HUES6 (cell line): ENCODE results near the gene SFXN5.
"Not testable (repeated sequence)": the region's sequence is repeated elsewhere in the genome, so short reads cannot be mapped to it uniquely, and the experiment has no call there.

Experiments
- H3K27ac ChIP-seq: 2 replicates; pipeline ENCODE4 v1.7.0; 2013; ENCODE audit warnings: low read depth, mild to moderate bottlenecking, low read length, inconsistent platforms
- H3K27me3 ChIP-seq: 2 replicates; pipeline ENCODE4 v1.6.1; 2013; ENCODE audit warnings: low read length; ENCODE audit not compliant: control insufficient read depth, insufficient read depth
- H3K36me3 ChIP-seq: 2 replicates; pipeline ENCODE4 v1.6.1; 2013; ENCODE audit warnings: low read length; ENCODE audit not compliant: control insufficient read depth, insufficient read depth
- H3K4me1 ChIP-seq: 2 replicates; pipeline ENCODE4 v1.6.1; 2013; ENCODE audit warnings: low read length; ENCODE audit not compliant: control insufficient read depth, insufficient read depth
- H3K4me3 ChIP-seq: 2 replicates; pipeline ENCODE4 v1.5.1; 2013; ENCODE audit warnings: low read depth, low read length
- H3K9ac ChIP-seq: one replicate; pipeline ENCODE4 v1.6.1; 2013; ENCODE audit warnings: mild to moderate bottlenecking, low read length
- H3K9me3 ChIP-seq: 2 replicates; pipeline ENCODE4 v1.6.1; 2013; ENCODE audit warnings: low read depth, low read length; ENCODE audit not compliant: control insufficient read depth, insufficient read depth

SFXN5 gene

DNA sequence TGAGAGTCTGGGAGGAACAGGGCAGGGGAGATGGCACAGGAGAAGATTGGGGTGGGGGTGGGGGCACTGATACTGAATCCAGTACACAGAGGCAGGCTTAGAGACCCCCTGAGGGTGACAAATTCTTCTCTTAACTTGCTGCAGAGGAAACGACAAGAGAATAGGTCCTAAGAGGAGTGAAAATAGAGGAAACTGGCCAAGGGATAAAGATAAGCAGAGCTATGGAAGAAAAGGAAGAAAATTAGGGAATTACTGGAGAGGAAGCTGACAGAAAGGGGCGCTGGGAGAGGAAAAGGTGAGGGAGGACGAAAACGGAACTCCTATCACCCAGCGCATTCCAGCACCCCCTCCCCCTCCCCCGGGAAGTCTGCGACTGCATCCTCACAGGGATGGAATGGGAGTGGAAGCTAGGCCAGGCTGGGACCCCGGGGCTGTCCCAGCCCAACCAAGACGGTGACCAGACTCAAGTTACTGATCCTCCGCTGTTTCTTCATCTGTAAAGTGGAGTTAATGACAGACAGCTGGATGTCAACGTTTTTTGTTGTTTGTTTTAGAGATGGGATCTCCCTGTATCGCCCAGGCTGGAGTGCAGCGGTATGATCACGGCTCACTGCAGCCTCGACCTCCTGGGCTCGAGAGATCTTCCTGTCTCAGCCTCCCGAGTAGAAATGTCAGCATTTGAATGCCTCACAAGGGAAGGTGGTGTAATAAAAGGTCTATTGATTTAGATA lies 156.8 kb downstream of the SFXN5 start:
- peak overlapping the region; percentile 72 for H3K4me3 ChIP-seq
- H3K9ac ChIP-seq = no peak overlapping the region
- H3K4me1 ChIP-seq = peaks cover 21% of the 10 kb centered on the region
- H3K36me3 ChIP-seq = no peaks in the 10 kb centered on the region
- H3K27me3 ChIP-seq = peaks cover 99% of the 10 kb centered on the region
- no peaks in the 10 kb centered on the region for H3K9me3 ChIP-seq
- H3K27ac ChIP-seq = no peak overlapping the region

DNA sequence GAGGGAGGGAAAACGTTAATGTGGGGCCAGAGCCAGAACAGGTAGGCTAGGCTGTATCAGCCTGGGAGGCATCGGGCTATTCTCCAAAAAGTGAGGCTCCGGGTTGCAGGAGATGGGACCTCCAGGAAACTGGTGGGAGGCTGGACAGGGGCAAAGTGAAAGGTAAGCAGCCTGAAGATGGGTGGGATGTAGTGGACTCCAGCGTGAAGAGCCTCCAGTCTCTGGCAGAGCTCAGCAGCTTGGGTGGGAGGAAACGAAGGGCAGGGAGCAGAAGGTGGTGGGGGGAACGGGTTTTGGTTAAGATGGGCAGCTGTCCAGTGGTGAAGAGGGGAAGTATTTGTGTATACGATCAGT lies 157.3 kb downstream of the SFXN5 start:
- Histone ChIP-seq H3K9ac (no peak overlapping the region), H3K9me3 (no peaks in the 10 kb centered on the region), H3K27ac (no peak overlapping the region), H3K4me1 (peaks cover 21% of the 10 kb centered on the region), H3K4me3 (no peak overlapping the region), H3K36me3 (no peaks in the 10 kb centered on the region), H3K27me3 (peaks cover 99% of the 10 kb centered on the region)

DNA sequence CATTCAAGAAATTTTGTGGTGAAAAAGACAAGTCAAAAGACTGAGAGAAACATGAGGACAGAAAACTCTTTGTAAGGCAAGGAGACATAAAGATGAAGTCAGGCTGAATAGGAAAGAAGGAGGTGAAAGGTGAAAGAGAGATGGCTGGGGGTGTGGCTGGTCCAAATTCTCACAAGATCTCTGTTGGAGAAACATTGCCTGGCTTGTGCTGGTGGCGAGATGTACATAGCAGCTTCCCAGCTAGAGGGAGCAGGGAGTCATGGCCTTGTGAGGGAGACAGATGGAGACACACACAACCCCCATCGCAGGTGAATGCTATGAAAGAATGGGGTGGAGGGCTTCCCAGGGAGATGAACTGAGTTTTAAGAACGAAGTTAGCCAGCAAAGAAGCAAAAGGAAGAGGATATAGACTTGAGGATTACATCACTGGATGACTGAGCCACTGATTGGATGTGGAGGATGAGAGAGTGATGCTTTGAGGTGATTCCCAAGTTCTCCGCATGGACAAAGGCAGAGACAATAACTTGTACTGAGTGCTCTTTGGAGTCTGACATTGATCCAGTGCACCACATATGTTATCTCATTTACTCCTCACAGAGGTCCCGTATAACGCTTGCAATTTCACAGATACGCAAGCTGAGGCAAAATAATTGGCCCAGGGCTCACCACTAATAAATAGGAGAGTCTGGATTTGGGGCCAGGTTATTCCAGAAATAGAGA lies 157.9 kb downstream of the SFXN5 start:
- Histone ChIP-seq H3K27me3 (peaks cover 99% of the 10 kb centered on the region), H3K27ac (no peak overlapping the region), H3K4me3 (no peak overlapping the region), H3K9ac (no peak overlapping the region), H3K36me3 (no peaks in the 10 kb centered on the region), H3K4me1 (peaks cover 18% of the 10 kb centered on the region), H3K9me3 (no peaks in the 10 kb centered on the region)

DNA sequence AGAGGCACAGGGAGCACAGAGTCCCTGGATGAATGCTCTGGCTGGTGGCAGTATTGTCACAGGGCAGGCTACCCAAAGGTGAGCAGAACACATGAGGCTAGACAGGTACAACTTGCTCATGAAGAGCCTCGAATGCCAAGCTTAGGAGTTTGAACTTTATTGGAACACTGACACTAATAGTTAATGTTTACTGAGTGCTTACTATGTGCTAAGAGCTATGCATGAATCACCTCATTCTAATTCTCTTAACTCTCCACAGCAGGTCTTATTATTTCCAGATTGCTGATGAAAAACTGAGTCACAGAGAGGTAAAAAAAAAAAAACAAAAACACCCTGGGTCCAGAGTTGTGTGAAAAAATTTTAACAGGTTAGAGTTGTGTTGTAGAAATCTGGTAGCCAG lies 160.3 kb downstream of the SFXN5 start:
- Histone ChIP-seq H3K4me1 (peaks cover 13% of the 10 kb centered on the region), H3K36me3 (no peaks in the 10 kb centered on the region), H3K27ac (no peak overlapping the region), H3K9me3 (no peaks in the 10 kb centered on the region), H3K4me3 (no peak overlapping the region), H3K27me3 (peaks cover 98% of the 10 kb centered on the region), H3K9ac (no peak overlapping the region)

DNA sequence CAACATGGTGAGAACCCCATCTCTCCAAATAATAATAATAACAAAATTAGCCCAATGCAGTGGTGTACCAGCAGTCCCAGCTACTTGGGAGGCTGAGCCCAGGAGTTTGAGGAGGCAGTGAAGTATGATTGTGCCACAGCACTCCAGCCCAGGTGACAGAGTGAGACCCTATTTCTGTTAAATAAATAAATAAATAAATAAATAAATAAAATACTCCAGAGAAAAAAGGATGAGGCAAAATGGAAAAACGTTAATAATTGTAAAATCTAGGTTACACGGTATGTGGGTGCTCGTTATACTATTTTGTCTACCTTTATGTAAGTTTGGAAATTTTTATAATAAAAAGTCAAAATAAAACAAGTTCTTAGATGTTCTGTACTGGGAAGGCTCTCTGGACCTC lies 162.8 kb downstream of the SFXN5 start:
- H3K9me3 ChIP-seq = no peaks in the 10 kb centered on the region
- no peaks in the 10 kb centered on the region; the same call in 1 of the 2 replicates for H3K4me1 ChIP-seq
- H3K36me3 ChIP-seq = no peaks in the 10 kb centered on the region
- peaks cover 98% of the 10 kb centered on the region for H3K27me3 ChIP-seq
- H3K9ac ChIP-seq = no peak overlapping the region
- H3K27ac ChIP-seq = no peak overlapping the region
- H3K4me3 ChIP-seq = no peak overlapping the region

DNA sequence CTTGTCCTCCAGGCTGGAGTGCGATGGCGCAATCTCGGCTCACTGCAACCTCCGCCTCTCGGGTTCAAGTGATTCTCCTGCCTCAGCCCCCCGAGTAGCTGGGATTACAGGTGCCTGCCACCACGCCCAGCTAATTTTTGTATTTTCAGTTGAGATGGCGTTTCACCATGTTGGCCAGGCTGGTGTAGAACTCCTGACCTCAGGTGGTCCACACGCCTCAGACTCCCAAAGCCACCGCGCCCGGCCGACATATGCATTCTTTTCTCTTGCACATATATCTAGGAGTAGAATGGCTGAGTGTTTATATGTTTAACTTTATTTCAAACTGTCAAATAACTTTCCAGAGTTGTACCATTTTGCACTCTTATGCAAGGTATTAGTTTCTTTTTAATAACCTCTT lies 164.1 kb downstream of the SFXN5 start:
- H3K27ac ChIP-seq, H3K4me1 ChIP-seq, H3K36me3 ChIP-seq, H3K4me3 ChIP-seq, H3K9me3 ChIP-seq, H3K9ac ChIP-seq: not testable (repeated sequence)
- peaks cover 98% of the 10 kb centered on the region for H3K27me3 ChIP-seq

DNA sequence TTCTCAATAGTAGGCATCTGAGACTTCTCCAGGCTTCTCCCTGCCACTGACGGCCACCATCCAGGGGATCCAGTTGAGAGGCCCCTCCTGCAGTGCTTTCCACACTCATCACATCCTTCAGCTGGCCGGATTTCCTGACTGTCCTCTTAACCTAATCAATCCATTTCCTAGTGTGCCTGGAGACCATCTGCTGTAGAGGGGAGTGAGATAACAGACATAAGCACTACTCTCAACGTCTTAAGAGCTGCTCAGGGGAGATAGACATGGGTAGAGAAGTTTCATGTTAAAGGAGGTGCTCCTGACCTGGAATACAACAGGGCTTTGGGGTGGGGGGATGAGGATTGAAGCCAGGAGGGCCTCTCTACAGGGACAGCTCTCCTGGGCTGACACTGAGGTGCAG lies 170.1 kb downstream of the SFXN5 start:
- no peak overlapping the region for H3K27ac ChIP-seq
- no peak overlapping the region for H3K9ac ChIP-seq
- H3K36me3 ChIP-seq = no peaks in the 10 kb centered on the region
- no peaks in the 10 kb centered on the region; the same call in 1 of the 2 replicates for H3K4me1 ChIP-seq
- H3K27me3 ChIP-seq = peaks cover 97% of the 10 kb centered on the region
- H3K4me3 ChIP-seq = no peak overlapping the region
- H3K9me3 ChIP-seq = no peaks in the 10 kb centered on the region

DNA sequence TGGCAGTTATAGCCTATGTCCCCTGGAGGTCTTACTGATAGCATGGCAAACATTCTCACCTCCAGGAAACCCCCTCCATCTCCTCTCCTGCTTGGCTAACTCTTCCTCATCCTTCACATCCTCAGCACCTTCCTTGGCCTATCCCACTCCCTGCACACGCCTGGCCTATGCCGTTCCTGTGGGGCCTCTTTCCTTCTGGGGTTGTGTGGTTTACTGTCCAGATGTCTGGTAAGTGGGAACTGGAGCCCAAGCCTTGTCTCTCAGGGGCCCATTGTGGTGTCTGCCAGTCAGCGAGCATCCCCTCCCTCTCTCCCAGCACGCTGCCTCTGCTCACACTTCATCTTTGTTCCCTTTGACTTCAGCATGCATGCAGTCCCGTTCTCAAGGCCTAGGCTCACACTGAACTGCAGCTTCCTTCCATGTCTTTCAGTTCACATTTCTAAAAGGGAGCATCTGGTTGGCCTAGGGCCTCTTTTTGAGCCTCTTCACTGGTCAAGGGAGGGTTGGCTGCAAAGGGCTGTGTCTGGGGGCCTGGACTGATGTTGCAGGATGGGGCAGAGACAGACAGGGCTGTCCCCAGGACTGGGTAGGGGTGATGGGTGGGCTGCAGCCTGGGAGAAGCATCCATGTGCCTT lies 171.2 kb downstream of the SFXN5 start:
- H3K27ac ChIP-seq = no peak overlapping the region
- no peak overlapping the region for H3K9ac ChIP-seq
- H3K36me3 ChIP-seq = no peaks in the 10 kb centered on the region
- peaks cover 97% of the 10 kb centered on the region for H3K27me3 ChIP-seq
- H3K4me3 ChIP-seq = no peak overlapping the region
- H3K9me3 ChIP-seq = no peaks in the 10 kb centered on the region
- peaks cover 9% of the 10 kb centered on the region for H3K4me1 ChIP-seq

DNA sequence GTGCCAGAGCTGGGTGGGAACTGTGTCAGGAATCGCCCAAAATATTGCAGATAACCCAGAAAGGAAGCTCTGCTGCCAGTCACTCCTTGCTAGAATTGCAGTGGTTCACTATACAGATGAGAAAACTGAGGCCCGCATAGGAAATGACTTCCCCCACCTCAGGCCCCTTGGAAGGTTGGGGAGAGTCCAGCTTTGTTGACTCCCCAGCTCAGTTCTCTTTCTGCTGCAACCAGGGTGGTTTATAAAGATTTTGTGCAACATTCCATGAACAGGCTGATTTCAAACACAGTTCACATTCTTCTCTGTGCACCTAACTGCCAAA lies 173.0 kb downstream of the SFXN5 start:
- no peaks in the 10 kb centered on the region for H3K36me3 ChIP-seq
- peaks cover 97% of the 10 kb centered on the region for H3K27me3 ChIP-seq
- H3K27ac ChIP-seq = no peak overlapping the region
- no peaks in the 10 kb centered on the region for H3K9me3 ChIP-seq
- H3K4me3 ChIP-seq = no peak overlapping the region
- H3K9ac ChIP-seq = no peak overlapping the region
- peaks cover 20% of the 10 kb centered on the region for H3K4me1 ChIP-seq

DNA sequence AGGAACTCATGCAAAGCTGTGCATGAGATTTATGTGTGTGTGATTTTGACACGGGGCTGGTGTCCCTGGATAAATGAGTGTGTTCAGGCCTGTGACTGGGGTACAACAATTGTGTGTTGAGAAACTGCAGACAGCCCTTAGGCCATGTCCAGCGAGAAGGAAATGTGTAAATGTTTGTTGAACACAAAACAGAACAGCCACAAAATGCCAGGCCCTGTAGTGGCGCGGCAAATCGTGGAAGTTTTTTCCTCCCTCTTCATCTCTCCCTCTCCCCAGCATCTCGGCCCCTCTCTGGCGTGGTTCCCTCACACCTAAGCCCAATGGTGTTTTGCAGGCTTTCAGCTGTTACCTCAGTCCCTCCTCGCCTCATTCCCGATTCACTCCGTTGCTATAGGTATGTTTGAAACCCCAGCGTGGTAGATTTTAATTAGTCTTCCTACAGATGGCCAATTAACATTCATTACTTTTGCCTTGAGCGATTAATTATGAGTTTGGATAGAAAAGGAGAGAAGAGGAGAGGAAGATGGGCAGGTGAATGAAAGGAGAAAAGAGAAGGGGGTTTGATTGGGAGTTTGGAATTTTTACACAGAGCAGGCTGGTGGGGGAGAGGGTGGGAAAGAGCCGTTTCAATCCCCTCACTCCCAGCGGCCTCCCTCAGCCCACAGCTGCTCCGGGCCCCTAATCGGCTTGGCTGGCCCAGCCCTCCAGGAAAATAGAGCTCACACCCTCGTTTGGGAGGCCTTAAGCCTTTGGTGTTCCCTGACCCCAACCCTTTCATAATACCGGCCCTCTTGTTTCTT lies 173.5 kb downstream of the SFXN5 start:
- Histone ChIP-seq H3K4me3 (no peak overlapping the region), H3K4me1 (peaks cover 20% of the 10 kb centered on the region), H3K27ac (no peak overlapping the region), H3K9ac (no peak overlapping the region), H3K36me3 (no peaks in the 10 kb centered on the region), H3K27me3 (peaks cover 97% of the 10 kb centered on the region), H3K9me3 (no peaks in the 10 kb centered on the region)

DNA sequence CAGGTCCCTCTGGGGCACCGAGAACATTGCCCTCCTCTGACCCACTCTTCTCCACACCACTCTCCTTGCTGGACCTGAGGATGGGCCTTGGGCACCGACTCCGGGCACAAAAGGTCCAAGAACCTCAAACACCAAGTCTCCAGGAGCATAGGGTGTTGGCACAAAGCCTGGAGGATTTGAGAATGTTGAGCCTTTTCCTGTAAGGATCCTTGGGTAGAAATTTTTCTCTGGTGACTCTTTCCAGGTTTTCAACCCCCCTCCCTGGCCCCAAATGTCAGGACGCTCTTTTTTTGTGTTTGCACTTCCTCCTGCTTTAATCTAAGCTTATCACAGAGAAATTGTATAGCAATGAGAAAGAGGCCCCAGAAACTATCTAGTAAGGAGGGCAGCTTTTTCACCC lies 175.1 kb downstream of the SFXN5 start:
- Histone ChIP-seq H3K36me3 (no peaks in the 10 kb centered on the region), H3K4me1 (peaks cover 20% of the 10 kb centered on the region), H3K27ac (no peak overlapping the region), H3K9ac (no peak overlapping the region), H3K9me3 (no peaks in the 10 kb centered on the region), H3K27me3 (peaks cover 95% of the 10 kb centered on the region), H3K4me3 (no peak overlapping the region)
